GM12873 (cell line): ENCODE results near the gene SLTM.
A peak's percentile ranks its signal among the peaks of the same experiment; 100 is the strongest.

Experiments
- TF ChIP-seq, protein P1 (sequence below): IDR thresholded peaks from 2 replicates; pipeline ENCODE4 v1.5.1; 2012; ENCODE audit warnings: low read depth, mild to moderate bottlenecking, moderate library complexity, low read length, control low read depth; ENCODE audit not compliant: insufficient read depth; ENCODE audit errors: missing control alignments

SLTM gene

DNA sequence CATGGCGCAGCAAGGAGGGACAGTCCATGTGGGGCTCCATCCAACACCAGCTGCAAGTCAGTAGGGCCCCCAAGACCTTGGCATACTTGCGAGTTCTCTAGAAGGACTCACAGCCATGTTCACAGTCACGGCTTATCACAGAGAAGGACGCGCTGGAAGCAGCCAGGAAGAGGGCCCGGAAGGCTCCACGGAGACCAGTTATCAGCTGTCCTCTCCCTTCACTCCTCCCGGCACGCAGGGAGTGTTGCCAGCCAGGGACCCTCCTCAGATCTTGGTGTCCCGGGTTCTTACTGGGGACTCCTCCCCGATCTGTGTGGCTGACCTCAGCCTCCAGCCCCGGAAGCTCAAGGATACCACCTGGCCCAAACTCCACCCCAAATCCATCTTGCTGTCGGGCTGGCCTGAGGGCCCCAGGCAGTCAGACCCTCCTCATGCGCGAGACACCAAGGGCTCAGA is 68.0 kb downstream of the SLTM start:
- TF ChIP-seq, protein P1, sequence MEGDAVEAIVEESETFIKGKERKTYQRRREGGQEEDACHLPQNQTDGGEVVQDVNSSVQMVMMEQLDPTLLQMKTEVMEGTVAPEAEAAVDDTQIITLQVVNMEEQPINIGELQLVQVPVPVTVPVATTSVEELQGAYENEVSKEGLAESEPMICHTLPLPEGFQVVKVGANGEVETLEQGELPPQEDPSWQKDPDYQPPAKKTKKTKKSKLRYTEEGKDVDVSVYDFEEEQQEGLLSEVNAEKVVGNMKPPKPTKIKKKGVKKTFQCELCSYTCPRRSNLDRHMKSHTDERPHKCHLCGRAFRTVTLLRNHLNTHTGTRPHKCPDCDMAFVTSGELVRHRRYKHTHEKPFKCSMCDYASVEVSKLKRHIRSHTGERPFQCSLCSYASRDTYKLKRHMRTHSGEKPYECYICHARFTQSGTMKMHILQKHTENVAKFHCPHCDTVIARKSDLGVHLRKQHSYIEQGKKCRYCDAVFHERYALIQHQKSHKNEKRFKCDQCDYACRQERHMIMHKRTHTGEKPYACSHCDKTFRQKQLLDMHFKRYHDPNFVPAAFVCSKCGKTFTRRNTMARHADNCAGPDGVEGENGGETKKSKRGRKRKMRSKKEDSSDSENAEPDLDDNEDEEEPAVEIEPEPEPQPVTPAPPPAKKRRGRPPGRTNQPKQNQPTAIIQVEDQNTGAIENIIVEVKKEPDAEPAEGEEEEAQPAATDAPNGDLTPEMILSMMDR = no peak

DNA sequence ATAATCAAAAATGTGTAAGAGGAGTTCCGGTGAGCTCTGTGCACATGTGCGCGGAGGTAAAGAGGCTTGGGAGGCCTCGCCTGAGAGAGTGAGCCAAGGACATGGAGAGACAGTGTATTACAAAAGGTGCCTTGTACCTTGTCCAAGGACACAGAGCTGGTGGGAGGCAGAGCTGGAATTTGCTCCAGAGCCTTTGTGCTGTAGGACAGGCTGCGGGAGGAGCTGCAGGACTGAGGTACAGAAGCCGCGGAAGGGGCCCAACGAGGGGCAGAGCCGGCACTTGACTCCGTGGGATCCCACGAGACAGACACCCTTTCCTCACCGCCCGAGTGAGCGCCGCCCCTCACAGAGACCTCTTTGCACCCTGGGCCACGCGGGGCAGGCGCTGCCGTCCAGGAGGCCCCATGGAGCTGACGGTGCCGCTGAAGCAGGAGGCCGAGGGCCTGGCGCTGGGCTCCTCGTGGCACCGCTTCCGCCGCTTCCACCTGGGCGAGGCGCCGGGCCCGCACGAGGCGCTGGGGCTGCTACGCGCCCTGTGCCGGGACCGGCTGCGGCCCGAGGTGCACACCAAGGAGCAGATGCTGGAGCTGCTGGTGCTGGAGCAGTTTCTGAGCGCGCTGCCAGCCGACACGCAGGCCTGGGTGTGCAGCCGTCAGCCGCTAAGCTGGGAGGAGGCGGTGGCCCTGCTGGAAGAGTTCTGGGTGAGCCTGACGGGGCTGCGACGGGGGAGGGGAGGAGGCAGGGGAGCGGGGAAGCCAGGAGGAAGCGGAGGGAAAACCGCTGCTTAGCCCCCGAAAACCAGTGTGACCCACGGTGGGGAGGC is 68.7 kb downstream of the SLTM start:
- TF ChIP-seq, protein P1 = no peak

DNA sequence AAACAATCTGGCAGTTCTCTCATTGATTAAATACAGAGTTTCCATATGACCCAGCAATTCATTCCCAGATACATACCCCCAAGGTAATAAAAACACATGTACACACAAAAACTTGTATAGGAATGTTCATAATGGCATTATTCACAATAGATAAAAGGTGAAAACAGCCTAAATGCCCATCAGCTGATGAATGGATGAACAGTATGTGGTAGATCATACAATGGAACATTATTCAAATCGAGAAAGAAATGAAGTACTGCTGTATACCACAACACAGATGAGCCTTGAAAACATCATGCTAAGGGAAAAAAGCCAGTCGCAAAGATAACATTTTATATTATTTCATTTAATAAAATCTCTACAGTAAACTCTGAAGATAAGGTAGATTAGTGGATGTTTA is 71.2 kb downstream of the SLTM start:
- TF ChIP-seq, protein P1 = no peak

DNA sequence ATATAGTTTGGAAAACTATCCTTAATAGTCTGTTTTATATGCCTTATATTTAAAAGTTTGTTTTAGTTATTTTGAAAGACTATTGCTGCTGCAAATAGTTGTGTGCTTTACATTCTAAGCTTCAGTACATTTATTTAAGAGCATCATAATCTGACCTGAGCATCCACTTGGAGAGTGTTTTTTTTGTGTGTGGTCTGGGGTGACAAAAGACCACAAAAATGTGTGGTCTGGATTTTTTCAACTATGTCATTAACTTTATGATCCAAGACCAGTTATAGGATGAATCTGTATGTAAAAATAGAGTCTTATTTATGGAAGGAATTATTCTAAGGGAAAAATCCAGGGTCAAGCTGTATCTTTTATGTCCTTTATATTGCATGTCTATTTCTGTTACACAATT is 77.4 kb downstream of the SLTM start:
- TF ChIP-seq, protein P1 = no peak

DNA sequence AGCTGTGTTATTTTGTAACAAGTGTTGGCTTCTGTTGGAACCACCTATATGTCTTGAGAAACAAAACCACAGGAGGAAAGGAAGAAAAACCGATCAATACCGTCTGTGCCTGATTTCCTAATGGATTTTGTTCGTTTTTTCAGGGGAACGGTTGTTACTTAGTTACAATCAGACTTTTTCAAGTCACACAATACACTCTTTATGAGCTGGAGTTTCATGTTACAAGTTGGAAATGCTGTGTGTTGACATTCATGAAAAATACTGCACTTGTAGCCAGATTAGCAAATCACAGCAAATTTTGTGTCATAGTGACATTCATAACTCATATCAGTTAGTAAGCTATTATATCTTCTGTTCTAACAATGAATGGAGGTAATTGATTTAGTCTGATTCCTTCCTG is 78.9 kb downstream of the SLTM start:
- TF ChIP-seq, protein P1 = no peak

DNA sequence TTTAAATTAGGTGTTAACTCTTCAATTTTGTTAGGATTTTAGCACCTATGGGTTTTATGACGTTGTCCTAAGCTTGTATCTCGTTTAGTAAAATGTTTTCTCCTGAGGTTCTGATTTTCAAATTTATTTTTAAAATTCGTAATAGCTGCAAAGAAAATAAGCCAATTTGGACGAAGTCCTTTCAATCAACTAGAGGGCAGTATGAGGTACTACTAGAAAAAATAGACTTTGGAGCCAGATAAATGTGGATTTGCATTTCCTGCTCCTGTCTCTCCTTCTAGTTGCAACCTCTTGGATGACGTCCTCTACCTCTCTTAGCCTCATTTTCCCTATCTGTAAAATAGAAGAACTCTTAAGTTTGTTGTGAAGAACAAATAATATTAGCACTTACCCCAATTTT is 81.1 kb downstream of the SLTM start:
- TF ChIP-seq, protein P1 = peak; percentile 10

DNA sequence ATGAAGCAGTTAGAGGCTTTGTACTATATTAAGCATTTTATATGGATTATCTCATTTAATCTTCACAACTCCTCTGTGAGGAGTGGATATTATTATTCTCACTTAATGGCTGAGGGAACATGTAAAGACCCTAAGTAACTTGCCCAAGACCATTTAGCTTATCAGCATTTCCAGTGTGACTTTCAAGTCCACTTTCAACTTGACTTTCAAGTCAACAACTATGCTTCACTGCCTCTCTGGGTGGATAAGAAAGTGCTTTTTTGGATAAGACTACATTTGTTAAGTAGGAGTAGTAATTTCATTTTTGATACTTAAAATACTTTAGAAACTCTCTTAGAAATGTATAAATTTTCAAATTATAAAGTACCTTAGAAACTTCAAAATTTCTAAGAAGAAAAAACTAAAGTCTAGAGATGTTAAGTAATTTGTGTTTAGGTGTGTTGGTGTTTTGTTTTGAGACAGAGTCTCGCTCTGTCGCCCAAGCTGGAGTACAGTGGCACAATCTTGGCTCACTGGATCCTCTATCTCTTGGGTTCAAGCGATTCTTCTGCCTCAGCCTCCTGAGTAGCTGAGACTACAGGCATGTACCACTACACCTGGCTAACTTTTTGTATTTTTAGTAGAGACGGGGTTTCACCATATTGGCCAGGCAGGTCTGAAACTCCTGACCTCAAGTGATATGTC is 90.6 kb downstream of the SLTM start:
- TF ChIP-seq, protein P1 = no peak
